Measurements from ENCODE around the gene SH3PXD2A. TPM values are rescaled to one million over a fixed set of nuclear protein-coding genes. Genes with fewer than 3 reads are reported as not detected.
A peak's percentile ranks its signal among the peaks of the same experiment; 100 is the strongest.

Gene SH3PXD2A
- total RNA-seq, 4 donors from 2014 or later = 55.7 to 71.8 (median 66.8) TPM

GRCh38 chr10:103737735-103738367 is 117.5 kb downstream of the SH3PXD2A start:
- Histone ChIP-seq H3K36me3 (no peaks in the 10 kb centered on the region), H3K4me3 (no peak overlapping the region), H3K9me3 (no peaks in the 10 kb centered on the region), H3K4me1 (peaks cover 54% of the 10 kb centered on the region), H3K27me3 (no peaks in the 10 kb centered on the region), H3K27ac (no peak overlapping the region)
- DNase-seq (ENCODE audit: low spot score in 2 of 2) = no peak
- 86% methylated on average over 14 of the region's 14 CpGs for WGBS
- no peak for TF ChIP-seq CTCF (IDR thresholded peaks at IDR 0.05)
- no peak for TF ChIP-seq POLR2A (IDR thresholded peaks at IDR 0.05)
- no peak for TF ChIP-seq POLR2AphosphoS5 (IDR thresholded peaks at IDR 0.05)
- no peak for TF ChIP-seq EP300 (IDR thresholded peaks at IDR 0.05)

DNA sequence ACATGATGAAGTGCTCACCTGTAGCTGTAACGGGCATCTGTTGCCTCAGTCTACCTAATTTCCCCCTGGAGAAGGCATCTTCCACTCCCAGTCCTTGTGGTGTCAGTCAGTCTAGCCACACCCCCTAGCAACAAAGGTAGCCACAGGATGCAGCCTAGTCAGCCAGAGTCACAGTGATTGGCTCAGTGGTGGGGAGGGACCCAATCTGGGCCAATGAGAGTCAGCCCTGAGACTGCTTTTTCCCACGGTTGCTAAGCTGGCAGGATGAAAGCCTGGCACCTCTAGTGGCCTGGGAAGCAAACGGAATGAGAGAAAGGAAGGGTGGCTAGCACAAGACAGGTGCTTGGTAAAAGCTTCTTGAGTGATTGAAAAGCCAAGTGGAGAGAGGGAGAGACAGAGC is 118.6 kb downstream of the SH3PXD2A start:
- DNase-seq (ENCODE audit: low spot score in 2 of 2) = no peak
- Histone ChIP-seq H3K4me1 (peaks cover 54% of the 10 kb centered on the region), H3K9me3 (no peaks in the 10 kb centered on the region), H3K27me3 (no peaks in the 10 kb centered on the region), H3K36me3 (no peaks in the 10 kb centered on the region), H3K27ac (peak overlapping the region; percentile 69), H3K4me3 (no peak overlapping the region)
- no peak for TF ChIP-seq POLR2AphosphoS5 (IDR thresholded peaks at IDR 0.05)
- no peak for TF ChIP-seq POLR2A (IDR thresholded peaks at IDR 0.05)
- peak in 1 of 2 donors; percentile 7 for TF ChIP-seq CTCF (IDR thresholded peaks at IDR 0.05)
- WGBS = 44% methylated on average over 3 of the region's 3 CpGs

GRCh38 chr10:103736044-103736443 is 119.3 kb downstream of the SH3PXD2A start:
- Histone ChIP-seq H3K9me3 (no peaks in the 10 kb centered on the region), H3K27me3 (no peaks in the 10 kb centered on the region), H3K4me1 (peaks cover 57% of the 10 kb centered on the region), H3K36me3 (no peaks in the 10 kb centered on the region), H3K4me3 (no peak overlapping the region), H3K27ac (peak overlapping the region; percentile 69)
- no peak for TF ChIP-seq EP300 (IDR thresholded peaks at IDR 0.05)
- TF ChIP-seq POLR2A (IDR thresholded peaks at IDR 0.05) = no peak
- TF ChIP-seq POLR2AphosphoS5 (IDR thresholded peaks at IDR 0.05) = no peak
- no peak for TF ChIP-seq CTCF (IDR thresholded peaks at IDR 0.05)
- DNase-seq (ENCODE audit: low spot score in 2 of 2) = no peak
- WGBS = 42% methylated on average over 8 of the region's 8 CpGs

GRCh38 chr10:103734731-103735130 is 120.6 kb downstream of the SH3PXD2A start:
- H3K27ac ChIP-seq = no peak overlapping the region
- H3K4me1 ChIP-seq = peaks cover 43% of the 10 kb centered on the region
- WGBS = 78% methylated on average over 4 of the region's 4 CpGs

DNA sequence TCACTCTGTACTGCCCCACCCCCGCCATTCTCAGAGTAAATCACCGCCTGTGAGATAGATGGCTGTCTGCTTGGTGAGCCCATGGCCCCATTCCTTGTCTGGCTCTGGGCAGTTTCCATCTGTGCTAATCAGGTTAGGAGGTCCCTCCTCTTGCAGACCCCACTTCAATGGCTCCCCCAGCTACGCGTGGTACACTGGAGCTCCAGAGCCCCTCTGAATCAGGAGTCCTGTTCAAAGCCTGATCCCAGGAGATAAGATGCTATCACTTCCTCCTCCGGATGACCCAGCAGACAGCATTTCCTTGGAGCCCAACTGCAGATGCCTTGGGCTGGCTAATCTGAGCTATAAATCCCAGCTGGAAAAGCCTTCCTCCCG is 122.3 kb downstream of the SH3PXD2A start:
- WGBS = 80% methylated on average over 6 of the region's 6 CpGs

More at GRCh38 chr10:103734731-103735130, 120.6 kb downstream of the SH3PXD2A start:
- H3K4me3 ChIP-seq = no peak overlapping the region
- H3K27me3 ChIP-seq = no peaks in the 10 kb centered on the region
- H3K36me3 ChIP-seq = no peaks in the 10 kb centered on the region
- no peak for TF ChIP-seq POLR2A (IDR thresholded peaks at IDR 0.05)
- no peak for DNase-seq (ENCODE audit: low spot score in 2 of 2)
- H3K9me3 ChIP-seq = no peaks in the 10 kb centered on the region

More for the DNA sequence above, 122.3 kb downstream of the SH3PXD2A start:
- no peak overlapping the region for H3K4me3 ChIP-seq
- peaks cover 30% of the 10 kb centered on the region for H3K4me1 ChIP-seq
- H3K36me3 ChIP-seq = no peaks in the 10 kb centered on the region
- no peaks in the 10 kb centered on the region for H3K27me3 ChIP-seq
- H3K27ac ChIP-seq = no peak overlapping the region
- no peaks in the 10 kb centered on the region for H3K9me3 ChIP-seq
- DNase-seq (ENCODE audit: low spot score in 2 of 2) = no peak
- TF ChIP-seq POLR2AphosphoS5 (IDR thresholded peaks at IDR 0.05) = no peak
- TF ChIP-seq POLR2A (IDR thresholded peaks at IDR 0.05) = no peak
- no peak for TF ChIP-seq CTCF (IDR thresholded peaks at IDR 0.05)
- no peak for TF ChIP-seq EP300 (IDR thresholded peaks at IDR 0.05)
